Panc1 (cell line): Measurements from ENCODE around the gene OGFOD3. TPM values are rescaled to one million over a fixed set of nuclear protein-coding genes. Genes with fewer than 3 reads are reported as not detected.

Source experiments
- ATAC-seq: fragments of 200-7000 bp; cut with Tn5 transposase; 2 replicates; pipeline ENCODE4 v1.9.1; 2020; ENCODE audit warnings: mild to moderate bottlenecking, moderate library complexity
- BruUV-seq: library from RNA; stranded (reverse); fragments of 400-500 nt; replicated peaks from 2 replicates; lab custom pipeline; 2021; lab: Mats Ljungman, UMichigan
- CTCF ChIA-PET: fragments of 300-600 bp; sonication (Branson Sonifier 250); formaldehyde crosslinking; loops from one replicate; lab custom pipeline; 2022; ENCODE audit warnings: antibody characterized with exemption; lab: Charles Lee
- POLR2A ChIA-PET: fragments of 300-600 bp; sonication (Branson Sonifier 250); formaldehyde crosslinking; loops from one replicate; lab custom pipeline; 2022; ENCODE audit warnings: antibody characterized with exemption; lab: Charles Lee
- DNase-seq: peaks from one replicate; pipeline ENCODE4 v3.0.0-alpha.2; 2010; ENCODE audit warnings: low read depth, low spot score
- H3K27ac ChIP-seq: 2 replicates; pipeline ENCODE4 v1.5.1; 2011; ENCODE audit warnings: mild to moderate bottlenecking, low read length, inconsistent platforms
- H3K27me3 ChIP-seq: fragments of 200-500 bp; sonication (Bioruptor generic); 2 replicates; pipeline ENCODE4 v1.6.0; 2014; ENCODE audit warnings: low read length, inconsistent platforms; ENCODE audit not compliant: control insufficient read depth, insufficient read depth
- H3K36me3 ChIP-seq: fragments of 200-500 bp; sonication (Bioruptor generic); 2 replicates; pipeline ENCODE4 v1.5.1; 2014; ENCODE audit warnings: inconsistent platforms, mild to moderate bottlenecking, low read length, moderate library complexity; ENCODE audit not compliant: control insufficient read depth, insufficient read depth
- H3K4me1 ChIP-seq: 2 replicates; pipeline ENCODE4 v1.5.1; 2011; ENCODE audit warnings: inconsistent platforms, mild to moderate bottlenecking, low read length, moderate library complexity; ENCODE audit not compliant: control insufficient read depth, insufficient read depth
- H3K4me3 ChIP-seq, 2 experiments: 2 replicates each; pipeline ENCODE4 v1.5.1; 2011 to 2012; ENCODE audit warnings: low read depth in 2 of 2, low read length in 2 of 2, mild to moderate bottlenecking in 2 of 2, inconsistent platforms in 1 of 2, moderate library complexity in 1 of 2
- H3K9me3 ChIP-seq: fragments of 200-500 bp; sonication (Bioruptor generic); 2 replicates; pipeline ENCODE4 v1.5.1; 2014; ENCODE audit warnings: low read depth, mild to moderate bottlenecking, inconsistent platforms, low read length, moderate library complexity; ENCODE audit not compliant: control insufficient read depth, insufficient read depth
- POLR2AphosphoS5 ChIP-seq: IDR thresholded peaks from 2 replicates; pipeline ENCODE4 v1.6.1; 2012; ENCODE audit warnings: mild to moderate bottlenecking, low read depth, low read length, moderate library complexity
- SIN3A ChIP-seq: IDR thresholded peaks from 2 replicates; pipeline ENCODE4 v1.6.1; 2012; ENCODE audit warnings: low read depth, mild to moderate bottlenecking, low read length, moderate library complexity, borderline replicate concordance; ENCODE audit not compliant: insufficient read depth
- TCF7L2 ChIP-seq: IDR thresholded peaks from 2 replicates; pipeline ENCODE4 v1.6.1; 2011; ENCODE audit warnings: mild to moderate bottlenecking, low read depth, low read length, inconsistent platforms
- in situ Hi-C: cut with HindIII; loops from 2 replicates; pipeline ENCODE4 v1.10.0; 2016; ENCODE audit warnings: low sequenced_read_pairs, low pct_unique_long_range_greater_than_20kb
- intact Hi-C: fragments of 100-400 bp; cut with micrococcal nuclease; formaldehyde crosslinking; loops from one replicate; pipeline ENCODE4 v1.10.0; 2022; ENCODE audit not compliant: unreplicated experiment
- total RNA-seq: library from RNA; stranded (reverse); gene quantifications from one replicate; pipeline ENCODE4 v1.2.1, GENCODE V29; 2021; ENCODE audit not compliant: unreplicated experiment
- TF ChIP-seq, protein P1 (sequence below): fragments of 450-650 bp; IDR thresholded peaks from 2 replicates; pipeline ENCODE4 v1.5.1; 2017; ENCODE audit warnings: mild to moderate bottlenecking
- TF ChIP-seq, protein P2 (sequence below), 2 experiments: IDR thresholded peaks; 2 replicates each; pipeline ENCODE4 v1.6.1; 2011 to 2012; ENCODE audit warnings: low read depth in 2 of 2, control low read depth in 1 of 2, low read length in 1 of 2, mild to moderate bottlenecking in 1 of 2, moderate library complexity in 1 of 2; ENCODE audit not compliant: insufficient read depth in 1 of 2

Gene OGFOD3
- total RNA-seq, 1 experiment from 2014 or later = 53.9 TPM

DNA sequence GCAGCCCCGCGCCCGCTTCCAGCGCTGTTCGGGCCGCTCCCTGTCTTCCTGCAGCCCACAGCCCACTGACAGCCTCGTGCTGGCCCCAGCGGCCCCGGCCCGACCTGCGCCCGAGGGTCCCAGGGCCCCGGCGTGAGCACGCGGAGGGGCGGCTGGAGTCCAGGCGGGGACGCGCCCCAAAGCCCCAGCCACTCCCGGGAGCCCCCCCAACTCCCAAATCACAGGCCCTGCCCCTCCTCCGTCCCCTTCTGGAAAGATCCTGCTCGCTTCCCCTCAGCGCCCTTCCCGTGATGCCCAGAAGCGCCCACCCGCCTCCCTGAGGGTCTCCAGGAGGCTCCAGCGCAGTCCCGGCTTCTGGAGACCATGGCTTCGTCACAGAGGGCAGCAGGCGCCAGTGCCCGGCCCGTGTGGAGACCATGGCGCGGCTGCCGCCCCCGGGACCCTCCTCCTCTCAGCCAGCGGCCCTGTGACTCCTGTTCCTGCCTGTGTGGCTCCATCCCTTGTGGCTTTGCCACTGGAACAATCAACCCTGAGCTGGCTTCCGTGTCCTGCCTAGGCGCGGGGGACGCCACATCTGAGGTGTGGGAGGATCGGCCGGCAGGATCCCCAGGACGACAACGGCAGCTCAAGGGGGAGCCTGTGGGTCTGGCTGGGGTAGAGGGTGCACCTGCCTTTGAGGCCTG, 42.9 kb downstream of the OGFOD3 start:
- H3K36me3 ChIP-seq = no peaks in the 10 kb centered on the region
- H3K4me3 ChIP-seq = no peak overlapping the region
- ChIA-PET CTCF (no interaction called here), POLR2A (no interaction called here)
- no peaks in the 10 kb centered on the region for H3K27me3 ChIP-seq
- H3K9me3 ChIP-seq = no peaks in the 10 kb centered on the region
- BruUV-seq = no TSS peak
- H3K4me1 ChIP-seq = no peaks in the 10 kb centered on the region
- intact Hi-C loops = no loop called here
- no peak for TF ChIP-seq SIN3A
- TF ChIP-seq, protein P1, sequence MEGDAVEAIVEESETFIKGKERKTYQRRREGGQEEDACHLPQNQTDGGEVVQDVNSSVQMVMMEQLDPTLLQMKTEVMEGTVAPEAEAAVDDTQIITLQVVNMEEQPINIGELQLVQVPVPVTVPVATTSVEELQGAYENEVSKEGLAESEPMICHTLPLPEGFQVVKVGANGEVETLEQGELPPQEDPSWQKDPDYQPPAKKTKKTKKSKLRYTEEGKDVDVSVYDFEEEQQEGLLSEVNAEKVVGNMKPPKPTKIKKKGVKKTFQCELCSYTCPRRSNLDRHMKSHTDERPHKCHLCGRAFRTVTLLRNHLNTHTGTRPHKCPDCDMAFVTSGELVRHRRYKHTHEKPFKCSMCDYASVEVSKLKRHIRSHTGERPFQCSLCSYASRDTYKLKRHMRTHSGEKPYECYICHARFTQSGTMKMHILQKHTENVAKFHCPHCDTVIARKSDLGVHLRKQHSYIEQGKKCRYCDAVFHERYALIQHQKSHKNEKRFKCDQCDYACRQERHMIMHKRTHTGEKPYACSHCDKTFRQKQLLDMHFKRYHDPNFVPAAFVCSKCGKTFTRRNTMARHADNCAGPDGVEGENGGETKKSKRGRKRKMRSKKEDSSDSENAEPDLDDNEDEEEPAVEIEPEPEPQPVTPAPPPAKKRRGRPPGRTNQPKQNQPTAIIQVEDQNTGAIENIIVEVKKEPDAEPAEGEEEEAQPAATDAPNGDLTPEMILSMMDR = no peak
- no peak for TF ChIP-seq POLR2AphosphoS5
- TF ChIP-seq, protein P2, sequence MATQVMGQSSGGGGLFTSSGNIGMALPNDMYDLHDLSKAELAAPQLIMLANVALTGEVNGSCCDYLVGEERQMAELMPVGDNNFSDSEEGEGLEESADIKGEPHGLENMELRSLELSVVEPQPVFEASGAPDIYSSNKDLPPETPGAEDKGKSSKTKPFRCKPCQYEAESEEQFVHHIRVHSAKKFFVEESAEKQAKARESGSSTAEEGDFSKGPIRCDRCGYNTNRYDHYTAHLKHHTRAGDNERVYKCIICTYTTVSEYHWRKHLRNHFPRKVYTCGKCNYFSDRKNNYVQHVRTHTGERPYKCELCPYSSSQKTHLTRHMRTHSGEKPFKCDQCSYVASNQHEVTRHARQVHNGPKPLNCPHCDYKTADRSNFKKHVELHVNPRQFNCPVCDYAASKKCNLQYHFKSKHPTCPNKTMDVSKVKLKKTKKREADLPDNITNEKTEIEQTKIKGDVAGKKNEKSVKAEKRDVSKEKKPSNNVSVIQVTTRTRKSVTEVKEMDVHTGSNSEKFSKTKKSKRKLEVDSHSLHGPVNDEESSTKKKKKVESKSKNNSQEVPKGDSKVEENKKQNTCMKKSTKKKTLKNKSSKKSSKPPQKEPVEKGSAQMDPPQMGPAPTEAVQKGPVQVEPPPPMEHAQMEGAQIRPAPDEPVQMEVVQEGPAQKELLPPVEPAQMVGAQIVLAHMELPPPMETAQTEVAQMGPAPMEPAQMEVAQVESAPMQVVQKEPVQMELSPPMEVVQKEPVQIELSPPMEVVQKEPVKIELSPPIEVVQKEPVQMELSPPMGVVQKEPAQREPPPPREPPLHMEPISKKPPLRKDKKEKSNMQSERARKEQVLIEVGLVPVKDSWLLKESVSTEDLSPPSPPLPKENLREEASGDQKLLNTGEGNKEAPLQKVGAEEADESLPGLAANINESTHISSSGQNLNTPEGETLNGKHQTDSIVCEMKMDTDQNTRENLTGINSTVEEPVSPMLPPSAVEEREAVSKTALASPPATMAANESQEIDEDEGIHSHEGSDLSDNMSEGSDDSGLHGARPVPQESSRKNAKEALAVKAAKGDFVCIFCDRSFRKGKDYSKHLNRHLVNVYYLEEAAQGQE (IDR thresholded peaks at IDR 0.05; ENCODE audit: insufficient read depth in 1 of 2, low read depth in 2 of 2, low read length in 1 of 2) = no peak
- no peak for TF ChIP-seq TCF7L2
- ATAC-seq (no peak), DNase-seq (no peak)
- in situ Hi-C loops = no loop called here
- H3K27ac ChIP-seq = no peak overlapping the region

DNA sequence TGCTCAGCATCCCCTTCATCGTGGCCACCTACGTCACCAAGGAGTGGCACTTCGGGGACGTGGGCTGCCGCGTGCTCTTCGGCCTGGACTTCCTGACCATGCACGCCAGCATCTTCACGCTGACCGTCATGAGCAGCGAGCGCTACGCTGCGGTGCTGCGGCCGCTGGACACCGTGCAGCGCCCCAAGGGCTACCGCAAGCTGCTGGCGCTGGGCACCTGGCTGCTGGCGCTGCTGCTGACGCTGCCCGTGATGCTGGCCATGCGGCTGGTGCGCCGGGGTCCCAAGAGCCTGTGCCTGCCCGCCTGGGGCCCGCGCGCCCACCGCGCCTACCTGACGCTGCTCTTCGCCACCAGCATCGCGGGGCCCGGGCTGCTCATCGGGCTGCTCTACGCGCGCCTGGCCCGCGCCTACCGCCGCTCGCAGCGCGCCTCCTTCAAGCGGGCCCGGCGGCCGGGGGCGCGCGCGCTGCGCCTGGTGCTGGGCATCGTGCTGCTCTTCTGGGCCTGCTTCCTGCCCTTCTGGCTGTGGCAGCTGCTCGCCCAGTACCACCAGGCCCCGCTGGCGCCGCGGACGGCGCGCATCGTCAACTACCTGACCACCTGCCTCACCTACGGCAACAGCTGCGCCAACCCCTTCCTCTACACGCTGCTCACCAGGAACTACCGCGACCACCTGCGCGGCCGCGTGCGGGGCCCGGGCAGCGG, 43.6 kb downstream of the OGFOD3 start:
- ATAC-seq = no peak
- H3K9me3 ChIP-seq = no peaks in the 10 kb centered on the region
- intact Hi-C loops (no loop called here), in situ Hi-C loops (no loop called here)
- no peak for DNase-seq
- H3K27me3 ChIP-seq = no peaks in the 10 kb centered on the region
- no peak overlapping the region for H3K4me3 ChIP-seq
- no peaks in the 10 kb centered on the region for H3K36me3 ChIP-seq
- H3K27ac ChIP-seq = no peak overlapping the region
- H3K4me1 ChIP-seq = no peaks in the 10 kb centered on the region
- BruUV-seq = no TSS peak
- TF ChIP-seq SIN3A (no peak), POLR2AphosphoS5 (no peak), TCF7L2 (no peak)
- TF ChIP-seq, protein P2 (IDR thresholded peaks at IDR 0.05; ENCODE audit: insufficient read depth in 1 of 2, low read depth in 2 of 2, low read length in 1 of 2) = no peak
- TF ChIP-seq, protein P1 = no peak
- CTCF ChIA-PET = no interaction called here
- POLR2A ChIA-PET = no interaction called here
